ENCODE results near the gene GNRHR. TPM values are rescaled to one million over a fixed set of nuclear protein-coding genes. Genes with fewer than 3 reads are reported as not detected.
"Not testable (repeated sequence)": the region's sequence is repeated elsewhere in the genome, so short reads cannot be mapped to it uniquely, and the experiment has no call there.

The GNRHR gene
- polyA plus RNA-seq, 1 experiment, result not detected

- POLR2A ChIA-PET, result no interaction called here
These were observed 17.9 kb downstream of the GNRHR start for GRCh38 chr4:67736262-67736661.

GRCh38 chr4:67735325-67735724 is 18.9 kb downstream of the GNRHR start:
- H3K9me3 ChIP-seq (ENCODE audit: control insufficient read depth, insufficient read depth, low read length), result no peaks in the 10 kb centered on the region
- CTCF ChIA-PET, result interaction anchor here (0.6 to 4.6 kb wide), 3 partner anchors 9 to 11 kb away, joined by 4 to 25 read pairs (median 4); no protein-coding TSS in a partner anchor
- H3K27me3 ChIP-seq (ENCODE audit: control insufficient read depth, insufficient read depth, low read length), result no peaks in the 10 kb centered on the region

More at GRCh38 chr4:67736262-67736661, 17.9 kb downstream of the GNRHR start:
- DNase-seq (ENCODE audit: low read depth, low spot score), result no peak
- H3K27me3 ChIP-seq (ENCODE audit: control insufficient read depth, insufficient read depth, low read length), result no peaks in the 10 kb centered on the region
- CTCF ChIA-PET, result interaction anchor here (1.0 to 4.6 kb wide), 2 partner anchors 10 to 276 kb away, joined by 3 to 25 read pairs; no protein-coding TSS in a partner anchor
- H3K27ac ChIP-seq (ENCODE audit: low read depth, low read length), result no peak overlapping the region
- H3K9me3 ChIP-seq (ENCODE audit: control insufficient read depth, insufficient read depth, low read length), result no peaks in the 10 kb centered on the region
- no peak overlapping the region for H3K4me3 ChIP-seq (ENCODE audit: low read depth, low read length)
- no peak for TF ChIP-seq CTCF (IDR thresholded peaks at IDR 0.05; ENCODE audit: low read depth, low read length)

GRCh38 chr4:67730511-67730910 is 23.7 kb downstream of the GNRHR start:
- DNase-seq (ENCODE audit: low read depth, low spot score); POLR2A ChIA-PET; H3K9me3 ChIP-seq (ENCODE audit: control insufficient read depth, insufficient read depth, low read length); H3K27me3 ChIP-seq (ENCODE audit: control insufficient read depth, insufficient read depth, low read length); CTCF ChIA-PET; H3K4me3 ChIP-seq (ENCODE audit: low read depth, low read length); H3K27ac ChIP-seq (ENCODE audit: low read depth, low read length): not testable (repeated sequence)

More at GRCh38 chr4:67735325-67735724, 18.9 kb downstream of the GNRHR start:
- TF ChIP-seq CTCF (IDR thresholded peaks at IDR 0.05; ENCODE audit: low read depth, low read length), result no peak
- POLR2A ChIA-PET, result no interaction called here
- no peak for DNase-seq (ENCODE audit: low read depth, low spot score)
- Histone ChIP-seq H3K27ac (ENCODE audit: low read depth, low read length) (no peak overlapping the region), H3K4me3 (ENCODE audit: low read depth, low read length) (no peak overlapping the region)

GRCh38 chr4:67727124-67727850 is 26.9 kb downstream of the GNRHR start:
- DNase-seq (ENCODE audit: low read depth, low spot score), result no peak
- Histone ChIP-seq H3K9me3 (ENCODE audit: control insufficient read depth, insufficient read depth, low read length) (peaks cover 4% of the 10 kb centered on the region), H3K27me3 (ENCODE audit: control insufficient read depth, insufficient read depth, low read length) (no peaks in the 10 kb centered on the region), H3K4me3 (ENCODE audit: low read depth, low read length) (no peak overlapping the region), H3K27ac (ENCODE audit: low read depth, low read length) (no peak overlapping the region)
- POLR2A ChIA-PET, result no interaction called here
- CTCF ChIA-PET, result interaction anchor here (1.4 kb wide), 1 partner anchor 19 kb away, joined by 11 read pairs; no protein-coding TSS in a partner anchor
- TF ChIP-seq CTCF (IDR thresholded peaks at IDR 0.05; ENCODE audit: low read depth, low read length), result no peak

GRCh38 chr4:67725981-67726380 is 28.2 kb downstream of the GNRHR start:
- DNase-seq (ENCODE audit: low read depth, low spot score), result no peak
- CTCF ChIA-PET, result interaction anchor here (0.6 to 3.3 kb wide), 4 partner anchors 9 to 26 kb away, joined by 3 to 14 read pairs (median 8); partner anchors contain the start of gene UBA6
- POLR2A ChIA-PET, result interaction anchor here (0.6 kb wide), 1 partner anchor 32 kb away, joined by 4 read pairs; no protein-coding TSS in a partner anchor

More at GRCh38 chr4:67725981-67726380, 28.2 kb downstream of the GNRHR start:
- peaks cover 4% of the 10 kb centered on the region for H3K9me3 ChIP-seq (ENCODE audit: control insufficient read depth, insufficient read depth, low read length)
- H3K27ac ChIP-seq (ENCODE audit: low read depth, low read length), result no peak overlapping the region
- no peaks in the 10 kb centered on the region for H3K27me3 ChIP-seq (ENCODE audit: control insufficient read depth, insufficient read depth, low read length)
- H3K4me3 ChIP-seq (ENCODE audit: low read depth, low read length), result no peak overlapping the region
- no peak for TF ChIP-seq CTCF (IDR thresholded peaks at IDR 0.05; ENCODE audit: low read depth, low read length)
